Nasal cavity respiratory epithelium epithelial cell of viscerocranial mucosa (primary cell): ENCODE results near the gene CNTN4. TPM values are rescaled to one million over a fixed set of nuclear protein-coding genes. Genes with fewer than 3 reads are reported as not detected.

ENCODE experiments used
- total RNA-seq: library from RNA; depleted of rRNA; stranded (reverse); fragments of >200 nt; gene quantifications from 2 replicates; pipeline ENCODE4 v1.2.3, GENCODE V29; 2014

CNTN4 gene
- total RNA-seq: 0.28 TPM in 1 of 2 replicates, not detected in the other

GRCh38 chr3:2098398-2099027 is at the start of gene CNTN4:
Gene CNTN4, plus strand, starts transcription at chr3:2098866.

